HG03066 (cell line): ENCODE results near the gene GPC4.
"Not testable (repeated sequence)": the region's sequence is repeated elsewhere in the genome, so short reads cannot be mapped to it uniquely, and the experiment has no call there.

Experiments
- ATAC-seq: cut with Tn5 transposase; IDR thresholded peaks from one replicate; pipeline ENCODE4 v1.9.1; 2021; ENCODE audit warnings: low read depth; ENCODE audit not compliant: unreplicated experiment

The GPC4 gene

GRCh38 chrX:133308499-133308897, 106.8 kb downstream of the GPC4 start:
- no peak for ATAC-seq

DNA sequence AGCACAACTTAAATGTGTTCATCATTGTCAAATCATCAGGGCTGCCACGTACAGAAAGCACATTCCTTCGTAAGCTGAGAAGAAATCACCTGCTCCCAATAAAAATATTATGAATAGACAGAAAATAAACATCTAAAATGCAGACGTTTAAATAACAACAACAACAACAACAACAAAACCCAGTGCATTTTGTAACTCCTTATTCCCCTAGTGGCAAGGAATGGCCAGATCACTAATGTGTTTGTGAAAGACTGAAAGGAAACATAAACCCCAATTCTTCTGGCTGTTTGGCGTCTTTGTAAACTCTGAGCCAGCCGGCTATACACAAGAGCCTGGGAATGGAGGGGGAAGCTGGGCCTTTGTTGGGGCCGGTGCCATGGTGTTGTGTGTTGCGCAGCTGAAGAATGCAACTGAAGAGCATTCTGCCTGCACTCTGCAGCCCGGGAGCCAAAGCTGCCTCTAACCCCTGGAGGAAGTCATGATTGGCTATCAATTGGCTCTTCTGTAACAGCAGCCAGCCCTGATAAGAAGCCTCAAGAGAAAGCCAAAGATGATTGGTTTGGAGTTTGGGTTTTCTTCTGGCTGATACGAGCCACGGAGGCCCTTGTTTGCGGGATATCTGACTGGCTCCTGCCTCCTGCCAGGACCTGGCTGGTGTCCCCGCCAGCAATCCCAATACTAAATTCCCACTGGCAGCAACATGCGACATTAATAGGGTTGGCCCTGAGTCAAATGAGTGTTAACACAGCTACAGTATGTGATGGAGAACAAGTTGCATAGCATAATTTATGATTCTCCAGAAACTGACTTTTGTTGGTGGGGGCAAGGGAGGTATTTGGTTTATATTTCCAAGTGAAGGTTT, 107.4 kb downstream of the GPC4 start:
- ATAC-seq = no peak

GRCh38 chrX:133307094-133307493, 108.2 kb downstream of the GPC4 start:
- no peak for ATAC-seq

GRCh38 chrX:133306316-133306715, 109.0 kb downstream of the GPC4 start:
- no peak for ATAC-seq

- no peak for ATAC-seq
Measured at GRCh38 chrX:133305348-133305747, 109.9 kb downstream of the GPC4 start.

DNA sequence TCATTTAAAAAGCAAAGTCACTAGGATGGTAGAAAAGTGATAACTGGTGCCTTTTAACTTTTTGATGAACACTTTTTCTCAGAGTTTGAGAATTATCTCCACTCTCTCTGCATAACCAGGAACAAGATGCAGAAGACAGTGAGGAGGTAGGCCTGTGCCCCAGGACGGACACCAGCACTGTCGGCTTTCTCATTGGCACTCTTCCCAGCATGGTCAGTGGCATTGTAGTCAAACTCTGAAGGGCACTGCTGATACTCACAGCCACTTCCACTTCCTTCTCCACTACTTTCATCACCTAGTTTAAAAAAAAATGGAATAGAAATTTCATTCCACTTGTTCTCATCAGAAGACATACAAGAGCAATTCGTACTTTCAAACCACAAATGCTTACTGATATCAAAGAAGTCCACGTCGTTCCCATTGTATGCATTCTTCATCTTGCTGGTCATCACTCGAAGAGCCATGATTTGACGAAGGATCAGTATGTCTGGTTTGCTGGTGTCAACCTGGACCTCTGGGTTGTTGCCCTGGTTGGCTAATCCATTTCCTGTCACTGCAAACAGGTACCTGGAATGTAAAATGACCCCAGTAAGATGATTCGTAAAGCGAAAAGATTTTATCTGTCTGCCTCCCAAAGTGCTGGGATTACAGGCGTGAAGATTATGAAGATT, 112.4 kb downstream of the GPC4 start:
- no peak for ATAC-seq

GRCh38 chrX:133300591-133300990, 114.7 kb downstream of the GPC4 start:
- no peak for ATAC-seq

DNA sequence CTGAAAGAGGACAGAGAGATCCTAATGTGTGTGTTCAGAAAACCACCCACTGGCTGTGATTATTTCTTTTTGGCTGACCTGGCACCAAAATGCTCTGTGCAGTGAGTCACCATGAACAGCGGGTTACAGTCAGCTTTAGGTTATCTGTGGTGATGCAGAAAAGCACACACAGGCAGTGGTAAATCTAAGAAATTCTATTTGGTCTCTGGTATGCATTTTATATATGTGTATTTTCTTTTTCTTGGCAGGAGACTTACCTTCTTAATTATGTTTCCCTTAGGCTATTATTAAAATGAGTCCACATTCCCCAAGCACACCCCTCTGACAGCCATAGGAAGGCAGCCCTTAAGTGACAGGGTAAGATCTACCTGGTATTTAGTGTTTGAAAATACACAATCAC, 118.0 kb downstream of the GPC4 start:
- no peak for ATAC-seq

GRCh38 chrX:133294126-133294525, 121.2 kb downstream of the GPC4 start:
- no peak for ATAC-seq

DNA sequence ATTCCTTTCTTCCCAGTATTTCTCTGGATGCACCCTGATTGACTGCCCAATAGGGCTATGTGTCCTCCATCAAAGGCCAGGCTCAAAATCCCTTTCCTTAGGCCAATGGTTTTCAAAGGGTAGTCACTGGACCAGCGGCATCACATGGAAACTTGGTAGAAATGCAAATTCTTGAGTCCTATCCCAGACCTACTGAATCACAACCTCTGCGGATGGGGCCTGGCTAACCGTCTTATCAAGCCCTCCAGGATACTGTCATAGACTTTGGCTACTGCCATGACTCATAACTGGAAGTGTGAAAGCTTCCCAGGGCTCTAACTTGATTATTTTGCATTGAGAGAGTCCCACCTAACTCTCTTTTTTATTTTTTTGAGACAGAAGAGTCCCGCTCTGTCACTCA, 125.2 kb downstream of the GPC4 start:
- ATAC-seq = no peak

DNA sequence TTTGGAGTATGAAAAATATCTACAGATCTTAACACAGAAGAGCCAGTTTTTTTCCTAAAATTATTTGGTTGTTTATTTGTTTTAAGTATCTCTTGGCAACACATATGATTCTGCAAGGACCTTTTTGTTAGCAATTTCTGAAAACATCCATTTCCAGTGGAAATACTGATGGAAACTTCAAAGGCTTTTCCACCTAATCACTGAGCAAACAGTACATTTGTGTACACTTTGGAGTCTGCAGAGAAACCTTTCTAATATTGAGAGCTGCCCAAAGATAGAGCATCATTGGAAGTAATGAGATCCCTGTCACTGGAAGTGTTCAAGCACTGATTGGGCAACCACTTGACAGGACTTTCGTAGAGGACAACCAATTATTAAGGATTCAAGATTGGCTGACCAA, 127.4 kb downstream of the GPC4 start:
- no peak for ATAC-seq

GRCh38 chrX:133285341-133285740, 129.9 kb downstream of the GPC4 start:
- ATAC-seq = no peak

DNA sequence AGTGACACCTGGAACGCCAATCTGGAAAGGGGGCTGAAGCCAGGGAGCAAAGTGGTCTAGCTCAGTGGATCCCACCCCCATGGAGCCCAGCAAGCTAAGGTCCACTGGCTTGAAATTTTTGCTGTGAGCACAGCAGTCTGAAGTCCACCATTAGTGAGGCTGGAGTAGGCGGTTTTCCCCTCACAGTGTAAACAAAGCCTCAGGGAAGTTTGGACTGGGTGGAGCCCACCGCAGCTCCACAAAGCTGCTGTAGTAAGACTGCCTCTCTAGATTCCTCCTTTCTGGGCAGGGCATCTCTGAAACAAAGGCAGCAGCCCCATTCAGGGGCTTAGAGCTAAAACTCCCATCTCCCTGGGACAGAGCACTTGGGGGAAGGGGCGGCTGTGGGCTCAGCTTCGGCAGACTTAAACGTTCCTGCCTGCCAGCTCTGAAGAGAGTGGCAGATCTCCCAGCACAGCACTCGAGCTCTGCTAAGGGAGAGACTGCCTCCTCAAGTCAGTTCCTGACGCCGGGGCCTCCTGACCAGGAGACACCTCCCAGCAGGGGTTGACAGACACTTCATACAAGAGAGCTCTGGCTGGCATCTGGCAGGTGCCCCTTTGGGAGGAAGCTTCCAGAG, 136.1 kb downstream of the GPC4 start:
- ATAC-seq = not testable (repeated sequence)

GRCh38 chrX:133273180-133273579, 142.1 kb downstream of the GPC4 start:
- ATAC-seq = no peak

GRCh38 chrX:133269168-133269567, 146.1 kb downstream of the GPC4 start:
- ATAC-seq = no peak

- ATAC-seq = no peak
Measured at GRCh38 chrX:133267621-133268020, 147.7 kb downstream of the GPC4 start.

DNA sequence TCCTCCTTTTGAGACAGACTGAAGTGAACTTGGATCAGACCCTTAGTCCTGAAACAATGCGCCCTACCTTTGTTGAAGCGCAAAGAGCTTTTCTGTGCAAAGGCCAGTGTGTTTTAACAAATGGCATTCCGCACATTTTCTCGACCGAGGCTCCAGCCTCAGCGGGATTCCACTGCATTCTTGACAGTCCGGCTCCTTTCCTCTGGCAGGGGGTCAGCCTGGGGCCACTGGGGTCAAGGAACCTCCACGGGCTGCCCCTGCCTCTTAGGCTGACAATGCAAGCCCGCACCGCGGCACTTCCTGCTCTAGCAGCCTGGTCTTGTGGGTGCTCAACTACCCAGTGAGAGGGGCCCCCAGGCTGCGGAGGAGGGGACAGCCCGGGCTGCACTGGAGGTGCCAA, 150.0 kb downstream of the GPC4 start:
- ATAC-seq = no peak

GRCh38 chrX:133258481-133258880, 156.8 kb downstream of the GPC4 start:
- no peak for ATAC-seq

DNA sequence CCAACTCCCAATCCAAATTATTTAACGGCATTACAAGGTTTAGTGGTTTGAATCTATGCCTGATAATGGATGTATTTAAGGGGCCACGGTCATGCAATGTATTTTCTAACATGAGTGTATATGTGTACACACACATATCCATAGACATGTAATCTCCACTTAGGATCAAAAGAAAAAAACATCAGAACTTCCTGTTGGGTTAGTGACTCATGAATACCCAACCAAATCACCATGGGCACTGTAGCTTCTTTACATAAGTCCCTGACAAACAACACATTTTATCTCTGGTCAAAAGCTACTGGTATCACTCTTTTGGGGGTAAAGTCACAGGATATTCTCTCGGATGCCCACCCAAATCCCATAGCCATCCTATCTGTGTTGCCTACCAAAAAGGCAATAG, 160.6 kb downstream of the GPC4 start:
- ATAC-seq = no peak

- ATAC-seq = no peak
Measured at GRCh38 chrX:133251204-133251603, 164.1 kb downstream of the GPC4 start.

- no peak for ATAC-seq
Measured at GRCh38 chrX:133250184-133251100, 164.8 kb downstream of the GPC4 start.
